ENCODE measurements around the gene RADIL.
"Not testable (repeated sequence)": the region's sequence is repeated elsewhere in the genome, so short reads cannot be mapped to it uniquely, and the experiment has no call there.

RADIL gene

DNA sequence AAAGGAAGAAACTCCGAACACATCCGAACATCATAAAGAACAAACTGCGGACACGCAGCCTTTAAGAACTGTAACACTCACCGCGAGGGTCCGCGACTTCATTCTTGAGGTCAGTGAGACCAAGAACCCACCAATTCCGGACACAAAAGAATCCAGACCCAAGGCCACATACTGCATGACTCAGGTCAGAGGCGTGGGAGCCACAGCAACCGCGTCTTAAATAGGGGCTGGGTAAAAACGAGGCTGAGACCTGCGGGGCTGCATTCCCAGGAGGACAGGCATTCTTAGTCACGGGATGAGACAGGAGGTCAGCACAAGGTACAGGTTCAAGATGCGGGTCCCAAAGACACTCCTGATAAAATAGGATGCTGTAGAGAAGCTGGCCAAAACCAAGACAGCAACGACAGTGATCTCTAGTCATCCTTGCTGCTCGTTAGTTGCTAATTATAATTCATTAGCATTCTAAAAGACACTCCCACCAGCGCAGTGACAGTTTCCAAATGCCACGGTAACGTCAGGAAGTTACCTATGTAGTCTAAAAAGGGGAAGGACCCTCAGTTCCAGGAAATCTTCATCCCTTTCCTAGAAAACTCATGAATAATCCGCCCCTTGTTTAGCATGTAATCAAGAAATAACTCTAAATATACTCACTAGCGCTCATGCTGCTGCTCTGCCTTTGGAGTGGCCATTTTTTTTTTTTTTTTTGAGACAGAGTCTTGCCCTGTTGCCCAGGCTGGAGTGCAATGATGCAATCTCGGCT is 88.7 kb downstream of the RADIL start:
- in situ Hi-C loops (cut with MboI; ENCODE audit: low sequenced_read_pairs): no loop called here

DNA sequence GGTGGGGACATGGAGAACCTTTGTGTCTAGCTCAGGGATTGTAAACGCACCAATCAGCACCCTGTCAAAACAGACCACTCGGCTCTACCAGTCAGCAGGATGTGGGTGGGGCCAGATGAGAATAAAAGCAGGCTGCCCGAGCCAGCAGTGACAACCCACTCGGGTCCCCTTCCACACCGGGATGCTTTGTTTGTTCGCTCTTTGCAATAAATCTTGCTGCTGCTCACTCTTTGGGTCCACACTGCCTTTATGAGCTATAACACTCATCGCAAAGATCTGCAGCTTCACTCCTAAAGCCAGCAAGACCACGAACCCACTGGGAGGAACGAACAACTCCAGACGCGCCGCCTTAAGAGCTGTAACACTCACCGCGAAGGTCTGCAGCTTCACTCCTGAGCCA is 89.3 kb downstream of the RADIL start:
- in situ Hi-C loops (cut with MboI; ENCODE audit: low sequenced_read_pairs): not testable (repeated sequence)

DNA sequence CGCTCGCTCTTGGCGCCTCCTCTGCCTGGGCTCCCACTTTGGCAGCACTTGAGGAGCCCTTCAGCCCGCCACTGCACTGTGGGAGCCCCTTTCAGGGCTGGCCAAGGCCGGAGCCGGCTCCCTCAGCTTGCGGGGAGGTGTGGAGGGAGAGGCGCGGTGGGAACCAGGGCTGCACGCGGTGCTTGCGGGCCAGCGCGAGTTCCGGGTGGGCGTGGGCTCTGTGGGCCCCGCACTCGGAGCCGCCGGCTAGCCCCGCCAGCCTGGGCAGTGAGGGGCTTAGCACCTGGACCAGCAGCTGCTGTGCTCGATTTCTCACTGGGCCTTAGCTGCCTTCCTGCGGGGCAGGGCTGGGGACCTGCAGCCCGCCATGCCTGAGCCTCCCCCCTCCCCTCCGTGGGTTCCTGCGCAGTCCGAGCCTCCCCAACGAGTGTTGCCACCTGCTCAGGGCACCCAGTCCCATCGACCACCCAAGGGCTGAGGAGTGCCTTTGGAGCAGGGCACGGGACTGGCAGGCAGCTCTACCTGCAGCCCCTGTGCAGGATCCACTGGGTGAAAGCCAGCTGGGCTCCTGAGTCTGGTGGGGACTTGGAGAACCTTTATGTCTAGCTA is 90.0 kb downstream of the RADIL start:
- in situ Hi-C loops (cut with MboI; ENCODE audit: low sequenced_read_pairs): not testable (repeated sequence)

DNA sequence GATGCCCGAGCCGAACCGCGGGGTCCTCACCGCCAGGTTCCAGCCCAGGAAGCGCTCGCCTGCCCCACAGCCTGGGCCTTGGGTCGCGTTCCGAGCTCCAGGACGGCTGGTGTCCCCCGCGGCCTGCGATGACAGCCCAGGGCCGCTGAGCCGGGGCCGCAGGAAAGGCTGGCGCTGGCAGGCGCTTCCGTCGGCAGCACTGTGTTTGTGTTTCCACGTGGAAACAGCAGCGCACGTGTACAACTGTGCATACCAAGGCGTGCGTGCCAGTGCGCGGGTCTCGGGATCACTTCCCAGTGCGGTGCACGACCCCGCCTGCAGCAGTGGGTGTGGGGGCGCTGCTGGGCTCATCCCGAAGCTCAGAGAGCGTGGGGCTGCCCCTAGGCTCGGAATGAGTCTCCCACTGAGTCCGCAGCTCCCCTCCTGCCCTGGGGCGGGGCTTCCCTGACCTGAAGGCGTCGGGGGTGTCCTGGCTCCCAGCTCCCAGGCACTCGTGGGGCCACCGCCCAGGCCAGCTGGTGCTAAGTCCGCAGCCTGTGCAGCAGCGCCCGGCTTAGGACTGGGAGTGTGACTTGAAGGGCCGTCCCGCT is 90.9 kb downstream of the RADIL start:
- in situ Hi-C loops (cut with MboI; ENCODE audit: low sequenced_read_pairs): no loop called here

DNA sequence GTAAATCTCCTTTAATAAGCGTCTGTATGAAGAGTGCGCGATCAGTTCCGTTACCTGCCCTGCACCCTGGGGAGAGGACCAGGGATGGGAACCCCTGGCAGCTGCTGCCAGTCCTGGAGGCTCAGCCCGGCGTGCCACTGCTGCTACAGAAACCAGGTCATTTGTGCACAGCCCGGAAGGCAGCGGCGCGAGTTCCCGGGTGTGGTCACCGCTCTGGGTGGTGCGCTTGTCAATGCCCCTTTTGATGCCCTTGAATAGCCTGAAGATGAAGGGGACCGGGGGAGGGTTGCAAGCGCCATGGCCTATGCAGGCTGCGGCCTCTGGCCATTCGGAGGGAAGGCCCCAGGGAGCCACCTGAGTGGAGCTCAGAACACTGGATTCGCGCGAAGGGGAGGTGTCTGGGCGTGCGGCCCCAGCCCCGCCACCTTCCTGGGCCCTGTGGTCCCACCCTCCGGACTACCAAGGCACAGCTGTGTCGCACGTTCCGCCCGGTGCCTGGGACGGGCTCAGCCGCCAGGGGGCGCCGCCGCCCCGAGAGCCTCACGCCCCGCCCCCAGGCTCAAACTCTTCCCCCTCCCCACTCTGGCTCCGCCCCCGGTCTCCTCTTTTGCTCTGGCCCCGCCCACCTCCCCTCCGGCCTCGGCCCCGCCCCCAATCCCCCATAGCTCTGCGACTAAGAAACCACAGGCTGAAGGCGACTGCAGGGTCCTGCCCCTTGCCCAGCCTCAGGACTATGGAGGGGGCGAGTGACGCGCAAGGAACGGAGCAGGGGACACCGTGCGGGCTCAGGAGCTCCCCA is 91.6 kb downstream of the RADIL start:
- in situ Hi-C loops (cut with MboI; ENCODE audit: low sequenced_read_pairs): no loop called here

DNA sequence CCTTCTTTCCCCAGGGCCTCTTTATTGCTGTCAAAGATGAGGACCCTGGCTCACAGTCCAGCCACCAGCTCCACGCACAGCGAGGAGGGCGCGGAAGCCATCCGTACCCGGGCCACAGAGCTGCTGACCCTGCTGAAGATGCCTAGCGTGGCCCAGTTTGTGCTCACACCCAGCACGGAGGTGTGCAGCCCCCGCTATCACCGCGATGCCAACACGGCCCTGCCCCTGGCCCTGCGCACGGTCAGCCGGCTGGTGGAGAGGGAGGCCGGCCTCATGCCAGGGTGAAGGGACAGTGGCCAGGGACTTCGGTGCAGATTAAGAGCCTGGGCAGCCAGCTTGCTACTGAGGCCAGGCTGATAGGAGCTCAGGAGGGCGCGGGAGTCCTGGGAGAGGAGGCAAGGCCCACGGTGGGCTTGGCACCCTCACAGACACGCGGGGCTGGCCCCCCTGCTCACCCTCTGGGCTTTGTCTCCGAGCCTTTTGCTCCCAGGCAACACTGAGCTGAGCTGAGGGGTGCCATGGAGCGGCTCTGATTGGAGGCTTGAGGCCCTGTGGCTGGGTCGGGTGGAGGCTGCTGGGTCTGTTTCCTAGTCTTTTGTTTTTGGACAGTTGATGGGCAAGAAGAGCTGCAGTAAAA is 92.3 kb downstream of the RADIL start:
- in situ Hi-C loops (cut with MboI; ENCODE audit: low sequenced_read_pairs): no loop called here

DNA sequence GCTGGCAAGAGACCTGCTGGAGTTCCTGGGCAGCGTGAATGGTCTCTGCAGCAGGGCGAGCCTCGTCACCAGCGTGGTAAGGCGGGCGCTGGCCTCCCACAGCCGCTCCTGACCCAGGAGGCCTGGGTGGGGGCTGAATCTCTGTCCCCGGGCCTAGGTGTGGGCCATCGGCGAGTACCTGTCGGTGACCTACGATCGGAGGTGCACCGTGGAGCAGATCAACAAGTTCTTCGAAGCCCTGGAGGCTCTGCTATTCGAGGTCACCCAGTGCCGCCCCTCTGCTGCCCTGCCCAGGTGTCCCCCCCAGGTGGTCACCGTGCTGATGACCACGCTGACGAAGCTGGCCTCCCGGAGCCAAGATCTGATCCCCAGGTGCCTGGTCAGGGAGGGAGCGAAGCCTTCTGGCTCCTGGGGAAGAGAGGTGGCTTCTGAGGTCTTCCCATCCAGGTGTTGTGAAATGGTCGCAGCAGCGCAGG is 93.0 kb downstream of the RADIL start:
- in situ Hi-C loops (cut with MboI; ENCODE audit: low sequenced_read_pairs): no loop called here

DNA sequence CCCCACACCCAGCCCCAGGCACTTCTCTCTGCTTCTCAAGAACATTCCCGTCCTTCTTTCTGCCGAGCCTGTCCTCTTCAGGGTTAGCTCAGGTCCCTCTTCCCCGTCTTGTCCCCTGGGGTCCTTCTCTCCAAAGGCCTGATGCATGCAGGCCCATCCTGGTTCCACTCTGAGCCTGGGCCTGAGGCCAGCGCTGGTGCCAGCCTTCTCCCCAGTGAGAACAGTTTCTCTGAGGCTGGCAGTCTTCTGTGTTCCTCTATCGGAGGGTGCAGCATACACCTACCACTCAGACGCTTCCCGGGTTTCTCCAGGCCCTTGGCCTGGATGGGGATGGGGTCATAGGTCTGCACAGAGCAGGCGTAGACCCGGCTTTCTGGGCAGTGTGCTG is 93.4 kb downstream of the RADIL start:
- in situ Hi-C loops (cut with MboI; ENCODE audit: low sequenced_read_pairs): no loop called here

DNA sequence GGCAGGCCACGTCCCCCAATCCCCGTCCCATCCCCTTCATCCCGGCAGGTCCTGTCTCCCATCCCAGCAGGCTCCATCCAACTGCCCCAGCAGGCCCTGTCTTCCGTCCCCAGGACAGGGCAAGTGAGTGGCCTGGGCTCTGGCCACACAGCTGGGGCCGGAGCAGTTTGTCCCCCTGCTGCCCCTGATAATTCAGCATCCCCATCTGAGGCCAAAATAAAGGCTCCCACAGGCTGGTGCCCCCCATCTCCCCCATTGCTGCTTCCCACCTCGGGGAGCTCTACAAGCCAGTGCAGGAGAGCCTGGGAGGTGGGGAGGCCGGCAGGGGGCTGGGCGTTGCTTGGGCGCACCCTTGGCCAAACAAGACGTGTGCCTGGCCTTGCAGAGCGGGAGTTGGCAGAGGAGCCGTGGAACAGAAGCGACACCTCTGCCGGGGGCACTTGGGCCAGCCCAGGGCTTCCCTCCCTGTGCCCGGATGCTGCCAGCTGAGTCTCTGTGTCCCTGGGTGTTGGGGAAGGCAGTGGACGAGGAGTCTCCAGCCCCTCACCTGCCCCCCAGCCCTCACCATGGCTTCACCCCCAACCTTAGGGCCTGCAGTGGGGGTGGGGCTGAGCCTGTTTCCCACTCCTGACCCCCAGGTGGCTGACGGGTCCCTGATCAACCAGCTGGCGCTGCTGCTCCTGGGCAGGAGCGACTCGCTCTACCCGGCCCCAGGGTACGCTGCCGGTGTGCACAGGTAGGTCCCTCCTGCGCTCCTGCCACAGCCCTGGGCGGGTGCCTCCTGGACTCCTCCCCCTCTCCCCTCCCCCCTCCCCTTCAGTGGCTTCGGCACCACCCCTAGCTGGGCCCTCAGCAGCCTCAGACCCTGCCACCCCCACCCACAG is 94.1 kb downstream of the RADIL start:
- in situ Hi-C loops (cut with MboI; ENCODE audit: low sequenced_read_pairs): no loop called here

DNA sequence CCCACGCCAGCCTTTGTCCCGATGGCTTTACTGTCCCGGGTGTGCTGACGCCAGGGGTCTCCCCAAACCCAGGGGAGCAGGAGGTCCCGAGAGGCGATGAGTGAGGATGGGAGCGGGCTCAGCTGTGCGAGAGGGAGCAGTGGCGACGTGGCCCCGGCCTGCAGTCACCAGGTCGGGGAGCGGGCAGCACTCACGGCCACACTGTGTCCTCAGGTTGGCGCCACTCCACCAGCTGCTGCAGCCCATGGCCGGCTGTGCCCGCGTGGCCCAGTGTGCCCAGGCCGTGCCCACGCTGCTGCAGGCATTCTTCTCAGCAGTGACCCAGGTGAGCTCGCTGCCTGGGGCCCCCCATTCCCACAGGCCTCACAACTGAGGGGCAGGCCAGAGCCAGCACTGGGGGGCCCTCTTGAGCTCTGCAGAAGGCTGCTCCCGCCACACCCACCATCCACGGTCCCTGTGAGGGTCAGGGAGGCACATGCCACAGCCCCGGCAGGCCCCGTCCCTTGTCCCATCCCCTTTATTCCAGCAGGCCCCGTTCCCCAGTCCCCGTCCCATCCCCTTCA is 94.8 kb downstream of the RADIL start:
- in situ Hi-C loops (cut with MboI; ENCODE audit: low sequenced_read_pairs): no loop called here

DNA sequence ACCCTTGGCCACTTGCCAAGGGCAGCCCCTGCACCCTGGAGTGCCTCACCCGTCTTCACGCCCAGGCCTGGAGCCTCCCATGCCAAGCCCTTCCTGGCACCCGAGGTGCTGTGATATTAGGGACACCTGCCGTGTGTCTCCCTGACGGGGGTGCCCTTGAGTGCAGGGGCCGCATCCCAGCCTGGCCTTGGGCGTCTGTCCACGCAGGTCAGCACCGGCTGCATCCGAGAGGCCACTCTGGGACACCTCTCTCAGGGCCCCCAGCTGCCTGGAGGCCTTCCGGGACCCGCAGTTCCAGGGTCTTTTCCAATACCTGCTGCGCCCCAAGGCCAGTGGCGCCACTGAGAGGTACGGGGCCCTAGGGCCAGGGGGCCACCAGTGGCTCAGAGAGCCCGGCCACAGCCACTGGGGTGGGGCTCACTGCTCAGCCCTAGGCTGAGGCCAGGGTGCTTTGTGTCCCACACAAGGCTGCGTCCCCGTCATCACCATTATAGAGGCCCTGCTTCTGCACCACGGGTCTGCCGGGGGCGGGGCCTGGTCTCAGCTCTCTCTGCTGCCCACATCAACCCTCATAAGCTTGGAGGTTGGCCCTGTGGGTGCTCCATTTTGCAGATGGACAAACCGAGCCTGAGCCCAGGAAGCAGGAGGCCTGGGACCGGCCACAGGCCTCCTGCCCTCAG is 95.4 kb downstream of the RADIL start:
- in situ Hi-C loops (cut with MboI; ENCODE audit: low sequenced_read_pairs): no loop called here

DNA sequence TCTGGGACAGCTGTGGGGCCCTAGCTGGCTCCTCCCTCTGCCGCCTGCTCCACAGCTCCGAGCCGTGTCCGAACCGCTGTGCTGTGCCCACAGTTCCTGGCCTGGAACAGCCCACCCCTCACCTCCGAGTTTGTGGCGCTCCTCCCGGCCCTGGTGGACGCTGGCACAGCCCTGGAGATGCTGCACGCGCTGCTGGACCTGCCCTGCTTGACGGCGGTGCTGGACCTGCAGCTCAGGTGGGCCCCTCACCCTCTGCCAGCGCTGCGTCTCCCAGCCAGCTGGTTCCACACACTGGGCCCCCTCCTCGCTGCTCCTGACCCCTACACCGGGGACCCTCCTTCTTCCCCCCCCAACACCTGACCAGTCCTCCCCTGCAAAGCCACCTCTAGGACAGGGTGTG is 96.0 kb downstream of the RADIL start:
- in situ Hi-C loops (cut with MboI; ENCODE audit: low sequenced_read_pairs): no loop called here

DNA sequence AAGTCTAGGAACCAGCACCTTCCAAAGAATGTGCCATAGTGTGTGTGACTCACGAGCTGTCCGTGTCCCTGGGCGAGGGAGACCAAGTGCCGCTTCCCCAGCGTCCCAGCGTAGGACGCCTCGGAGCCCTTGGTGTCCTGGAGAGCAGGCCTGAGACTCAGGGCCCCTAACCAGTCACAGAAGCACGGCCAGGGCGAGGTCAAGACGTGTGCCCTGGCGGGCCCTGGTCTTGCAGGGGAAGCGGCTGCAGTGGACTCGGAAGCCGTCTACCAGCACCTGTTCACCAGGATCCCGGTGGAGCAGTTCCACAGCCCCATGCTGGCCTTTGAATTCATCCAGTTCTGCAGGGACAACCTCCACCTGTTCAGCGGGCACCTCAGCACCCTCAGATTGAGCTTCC is 97.5 kb downstream of the RADIL start:
- in situ Hi-C loops (cut with MboI; ENCODE audit: low sequenced_read_pairs): no loop called here

DNA sequence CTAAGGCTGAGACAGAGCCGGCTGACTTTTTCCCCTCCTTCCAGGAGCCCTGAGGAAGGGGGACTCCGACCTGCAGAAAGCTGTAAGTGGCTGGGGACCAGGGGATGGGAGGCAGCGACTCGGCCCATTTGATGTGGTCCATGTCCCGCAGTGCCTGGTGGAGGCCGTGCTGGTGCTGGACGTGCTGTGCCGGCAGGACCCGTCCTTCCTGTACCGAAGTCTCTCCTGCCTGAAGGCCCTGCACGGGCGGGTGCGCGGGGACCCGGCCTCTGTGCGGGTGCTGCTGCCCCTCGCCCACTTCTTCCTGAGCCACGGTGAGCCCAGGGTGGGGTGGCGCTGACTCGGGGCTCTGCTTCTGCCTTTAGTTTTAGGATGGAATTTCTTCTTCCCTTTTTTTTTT is 98.1 kb downstream of the RADIL start:
- in situ Hi-C loops (cut with MboI; ENCODE audit: low sequenced_read_pairs): no loop called here

DNA sequence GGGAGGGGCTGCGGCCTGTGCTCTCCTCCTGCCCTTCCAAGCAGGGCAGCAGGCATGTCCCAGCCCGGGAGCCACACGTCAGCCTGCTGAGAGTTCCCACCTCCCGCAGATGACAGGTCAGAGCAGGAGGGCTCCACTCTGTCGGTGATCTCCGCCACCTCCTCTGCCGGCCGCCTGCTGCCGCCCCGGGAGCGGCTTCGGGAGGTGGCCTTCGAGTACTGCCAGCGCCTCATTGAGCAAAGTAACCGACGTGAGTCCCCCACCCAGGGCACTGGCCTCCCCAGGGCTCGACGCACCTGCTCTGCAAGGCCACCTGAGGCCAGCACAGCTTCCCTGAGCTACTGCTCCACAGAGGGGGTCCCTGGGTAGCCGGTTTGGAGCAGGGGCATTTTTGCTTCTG is 98.7 kb downstream of the RADIL start:
- in situ Hi-C loops (cut with MboI; ENCODE audit: low sequenced_read_pairs): no loop called here

DNA sequence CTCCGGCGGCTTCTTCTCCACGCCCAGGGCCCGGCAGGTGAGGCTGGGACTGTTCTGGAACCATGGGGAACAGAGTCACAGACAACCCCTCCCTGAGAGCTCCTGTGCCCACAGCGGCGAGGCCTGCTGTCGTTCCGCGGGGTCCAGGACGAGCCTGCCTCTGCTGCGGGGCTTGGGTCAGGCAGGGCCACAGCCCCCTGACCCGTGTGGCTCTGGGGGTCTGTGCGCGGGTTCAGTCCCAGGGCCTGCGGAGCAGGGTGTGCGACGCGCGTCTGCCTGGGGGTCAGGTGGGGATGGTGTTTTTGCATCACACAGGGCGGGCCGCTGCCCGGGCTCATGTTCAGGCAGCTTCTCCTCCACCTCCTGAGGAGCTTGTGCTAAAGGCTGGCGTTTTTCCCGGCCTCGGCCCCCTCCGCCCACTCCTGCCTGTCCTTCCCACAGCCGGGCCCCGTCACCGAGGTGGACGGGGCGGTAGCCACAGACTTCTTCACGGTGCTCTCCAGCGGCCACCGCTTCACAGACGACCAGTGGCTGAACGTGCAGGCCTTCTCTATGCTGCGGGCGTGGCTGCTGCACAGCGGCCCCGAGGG is 99.7 kb downstream of the RADIL start:
- in situ Hi-C loops (cut with MboI; ENCODE audit: low sequenced_read_pairs): no loop called here

DNA sequence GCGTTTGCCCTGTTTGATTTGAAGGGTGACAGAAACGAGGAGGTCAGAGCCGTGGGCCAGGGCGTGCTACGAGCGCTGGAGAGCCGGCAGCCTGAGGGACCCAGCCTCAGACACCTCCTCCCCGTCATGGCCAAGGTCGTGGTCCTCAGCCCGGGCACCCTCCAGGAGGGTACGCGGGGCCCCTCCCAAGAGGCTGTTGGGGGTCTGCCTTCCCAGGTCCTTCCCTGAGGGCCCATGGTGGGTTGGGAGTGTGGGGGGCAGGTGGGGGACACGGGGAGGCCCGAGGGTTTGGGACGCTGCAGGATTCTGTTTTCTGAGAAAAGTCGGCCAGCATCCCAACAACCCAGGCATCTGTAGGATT is 100.2 kb downstream of the RADIL start:
- in situ Hi-C loops (cut with MboI; ENCODE audit: low sequenced_read_pairs): no loop called here

DNA sequence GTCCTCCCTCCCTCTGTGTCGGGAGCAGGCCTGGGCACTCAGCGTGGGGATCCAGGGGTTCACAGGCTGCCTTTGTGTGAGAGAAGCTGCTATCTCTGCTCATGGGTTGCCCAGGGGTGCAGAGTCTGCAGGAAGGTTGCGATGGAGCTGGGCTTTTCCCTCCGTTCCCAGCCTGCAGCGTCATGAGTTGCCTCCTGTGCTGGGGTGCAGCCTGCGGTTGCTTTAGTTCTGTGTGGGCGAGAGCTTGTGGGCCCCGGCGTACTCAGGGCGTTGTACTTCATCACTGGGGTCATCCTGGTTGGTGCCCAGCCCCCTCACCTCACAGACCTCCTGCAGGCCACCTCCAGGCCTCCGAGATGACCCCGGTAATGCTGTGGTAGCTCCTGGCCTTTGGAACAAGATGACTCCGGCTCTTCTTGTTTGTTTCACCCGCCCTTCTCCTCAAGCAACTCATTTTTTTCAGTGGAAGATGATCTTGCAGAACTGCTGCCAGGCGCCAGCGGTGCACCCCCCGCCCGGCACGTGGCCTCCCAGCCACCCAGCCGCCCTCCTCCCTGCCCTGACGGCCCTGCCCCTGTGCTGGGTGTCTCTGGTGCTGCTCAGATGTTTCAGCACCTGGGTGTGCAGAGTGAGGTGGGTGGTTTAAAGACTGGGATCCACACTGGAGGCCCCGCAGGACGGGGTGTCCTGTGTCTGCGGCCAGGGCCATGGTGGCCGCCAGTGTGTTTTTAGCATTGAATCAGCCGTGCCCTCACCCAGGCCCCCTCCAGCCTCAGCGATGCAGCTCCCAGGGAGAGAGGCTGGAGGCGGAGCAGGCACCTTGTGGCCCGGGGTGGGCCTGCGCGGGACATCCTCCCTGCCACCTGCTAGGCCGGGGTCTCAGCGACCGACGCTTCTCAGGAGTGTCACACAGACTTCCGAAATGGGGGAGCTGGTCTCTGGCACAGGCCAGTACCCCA is 100.9 kb downstream of the RADIL start:
- in situ Hi-C loops (cut with MboI; ENCODE audit: low sequenced_read_pairs): no loop called here

Measured in HL-60/S4 treated with phorbol 12-myristate 13-acetate at 8.2 ng/mL for 4 days and 3 days (cell line).